HepG2 (cell line): Measurements from ENCODE around the gene TMCC1. TPM values are rescaled to one million over a fixed set of nuclear protein-coding genes. Genes with fewer than 3 reads are reported as not detected.

Experiments used
- BCL6 ChIP-seq: IDR thresholded peaks from 2 replicates; pipeline ENCODE4 v1.6.1; 2016; ENCODE audit warnings: missing genetic modification reagents, missing compliant biosample characterization
- E2F1 ChIP-seq: sonication (generic); formaldehyde crosslinking; IDR thresholded peaks from 2 replicates; pipeline ENCODE4 v1.5.0; 2020; ENCODE audit warnings: missing genetic modification reagents
- ETV6 ChIP-seq: sonication (generic); formaldehyde crosslinking; conservative IDR thresholded peaks from 2 replicates; pipeline ENCODE4 v1.4.0; 2020; ENCODE audit warnings: missing genetic modification reagents
- MAFK ChIP-seq, 2 experiments: IDR thresholded peaks in 1 of 2; conservative IDR thresholded peaks in 1 of 2; 2 replicates each; pipeline ENCODE4 v1.6.1; 2011; ENCODE audit warnings: improper control_type of control experiment in 2 of 2, low read length in 2 of 2
- MED8 ChIP-seq: sonication (generic); formaldehyde crosslinking; IDR thresholded peaks from 2 replicates; pipeline ENCODE4 v1.8.1; 2023; ENCODE audit warnings: mild to moderate bottlenecking, missing genetic modification reagents; ENCODE audit not compliant: insufficient replicate concordance
- RORA ChIP-seq: sonication (generic); formaldehyde crosslinking; IDR thresholded peaks from 2 replicates; pipeline ENCODE4 v1.5.0; 2020; ENCODE audit warnings: mild to moderate bottlenecking, missing genetic modification reagents, moderate library complexity
- SAP130 ChIP-seq: IDR thresholded peaks from 2 replicates; pipeline ENCODE4 v1.6.1; 2016; ENCODE audit warnings: low read depth
- TEAD3 ChIP-seq: optimal IDR thresholded peaks from 2 replicates; pipeline ENCODE3; 2016; ENCODE audit warnings: borderline replicate concordance
- ZBTB1 ChIP-seq: sonication (generic); formaldehyde crosslinking; IDR thresholded peaks from 2 replicates; pipeline ENCODE4 v1.4.0; 2020; ENCODE audit warnings: missing genetic modification reagents, borderline replicate concordance
- ZBTB4 ChIP-seq: sonication (generic); formaldehyde crosslinking; IDR thresholded peaks from 2 replicates; pipeline ENCODE4 v1.4.0; 2020; ENCODE audit warnings: missing genetic modification reagents, mild to moderate bottlenecking, borderline replicate concordance
- ZFP36 ChIP-seq: fragments of 150-350 bp; IDR thresholded peaks from 2 replicates; pipeline ENCODE4 v1.6.1; 2018; ENCODE audit warnings: borderline replicate concordance, low read length, low read depth; ENCODE audit not compliant: partially characterized antibody
- ZFP37 ChIP-seq: sonication (generic); formaldehyde crosslinking; IDR thresholded peaks from 2 replicates; pipeline ENCODE4 v1.4.0; 2020; ENCODE audit warnings: missing genetic modification reagents, borderline replicate concordance
- ZNF329 ChIP-seq: sonication (generic); formaldehyde crosslinking; IDR thresholded peaks from 2 replicates; pipeline ENCODE4 v1.9.0; 2021; ENCODE audit warnings: low read depth, mild to moderate bottlenecking, missing genetic modification reagents
- ZNF335 ChIP-seq: sonication (generic); formaldehyde crosslinking; IDR thresholded peaks from 2 replicates; pipeline ENCODE4 v1.4.0; 2020; ENCODE audit warnings: missing genetic modification reagents
- ZNF512B ChIP-seq: sonication (generic); formaldehyde crosslinking; IDR thresholded peaks from 2 replicates; pipeline ENCODE4 v1.5.1; 2020; ENCODE audit warnings: missing genetic modification reagents, mild to moderate bottlenecking, borderline replicate concordance
- ZSCAN12 ChIP-seq: sonication (generic); formaldehyde crosslinking; IDR thresholded peaks from 2 replicates; pipeline ENCODE4 v1.9.0; 2021; ENCODE audit warnings: mild to moderate bottlenecking, missing genetic modification reagents
- polyA plus RNA-seq, 8 experiments: library from polyadenylated mRNA; depleted of rRNA in 3 of 8; stranded (reverse) in 7 of 8; unstranded in 1 of 8; fragments of >200 nt; fragmentation: Illumina TruSeq in 4 of 8; extraction: Trizol in 4 of 8; gene quantifications; 2 replicates each; pipeline versions ENCODE4 v1.2.1 to v1.2.3, GENCODE V29; 2011 to 2016; ENCODE audit warnings: low read depth in 4 of 8, missing spikeins in 1 of 8, mixed read lengths in 1 of 8; ENCODE audit not compliant: insufficient read depth in 1 of 8
- total RNA-seq, 5 experiments: library from RNA; depleted of rRNA; stranded (reverse); fragments of >200 nt; fragmentation: Illumina TruSeq; extraction: Trizol; gene quantifications; 2 replicates each; pipeline ENCODE4 v1.2.3, GENCODE V29; 2016; ENCODE audit warnings: low read depth in 1 of 5
- TF ChIP-seq, protein P1 (sequence below): IDR thresholded peaks from 2 replicates; pipeline ENCODE4 v1.6.1; 2016
- TF ChIP-seq, protein P2 (sequence below): sonication (generic); formaldehyde crosslinking; IDR thresholded peaks from 2 replicates; pipeline ENCODE4 v1.5.0; 2020; ENCODE audit warnings: mild to moderate bottlenecking, missing genetic modification reagents

Gene TMCC1
- total and polyA plus RNA-seq, 2 of the 13 experiments (the other 11 are each of a cell fraction or from before 2014, with no cell fraction given): 12.1 to 264 TPM

- TF ChIP-seq MED8 (CRISPR knock-in tag) (no peak), BCL6 (no peak), ZSCAN12 (CRISPR knock-in tag) (no peak), ZBTB1 (CRISPR knock-in tag) (no peak), TEAD3 (peak; percentile 1), ZNF329 (CRISPR knock-in tag) (no peak; the same call in 1 of the 2 replicates), ETV6 (CRISPR knock-in tag) (no peak; the same call in 1 of the 2 replicates), RORA (CRISPR knock-in tag) (no peak), ZNF335 (CRISPR knock-in tag) (no peak), ZFP37 (no peak), SAP130 (CRISPR knock-in tag) (peak; percentile 56), E2F1 (CRISPR knock-in tag) (peak; percentile 15; the same call in 1 of the 2 replicates), ZNF512B (no peak; the same call in 1 of the 2 replicates), ZBTB4 (no peak), ZFP36 (no peak), MAFK (conservative IDR thresholded peaks at IDR 0.05 in 1 of 2, IDR thresholded peaks at IDR 0.05 in 1 of 2; ENCODE audit: low read length in 2 of 2) (no peak)
- TF ChIP-seq, protein P1, sequence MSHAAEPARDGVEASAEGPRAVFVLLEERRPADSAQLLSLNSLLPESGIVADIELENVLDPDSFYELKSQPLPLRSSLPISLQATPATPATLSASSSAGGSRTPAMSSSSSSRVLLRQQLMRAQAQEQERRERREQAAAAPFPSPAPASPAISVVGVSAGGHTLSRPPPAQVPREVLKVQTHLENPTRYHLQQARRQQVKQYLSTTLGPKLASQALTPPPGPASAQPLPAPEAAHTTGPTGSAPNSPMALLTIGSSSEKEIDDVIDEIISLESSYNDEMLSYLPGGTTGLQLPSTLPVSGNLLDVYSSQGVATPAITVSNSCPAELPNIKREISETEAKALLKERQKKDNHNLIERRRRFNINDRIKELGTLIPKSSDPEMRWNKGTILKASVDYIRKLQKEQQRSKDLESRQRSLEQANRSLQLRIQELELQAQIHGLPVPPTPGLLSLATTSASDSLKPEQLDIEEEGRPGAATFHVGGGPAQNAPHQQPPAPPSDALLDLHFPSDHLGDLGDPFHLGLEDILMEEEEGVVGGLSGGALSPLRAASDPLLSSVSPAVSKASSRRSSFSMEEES (CRISPR knock-in tag): no peak
- TF ChIP-seq, protein P2, sequence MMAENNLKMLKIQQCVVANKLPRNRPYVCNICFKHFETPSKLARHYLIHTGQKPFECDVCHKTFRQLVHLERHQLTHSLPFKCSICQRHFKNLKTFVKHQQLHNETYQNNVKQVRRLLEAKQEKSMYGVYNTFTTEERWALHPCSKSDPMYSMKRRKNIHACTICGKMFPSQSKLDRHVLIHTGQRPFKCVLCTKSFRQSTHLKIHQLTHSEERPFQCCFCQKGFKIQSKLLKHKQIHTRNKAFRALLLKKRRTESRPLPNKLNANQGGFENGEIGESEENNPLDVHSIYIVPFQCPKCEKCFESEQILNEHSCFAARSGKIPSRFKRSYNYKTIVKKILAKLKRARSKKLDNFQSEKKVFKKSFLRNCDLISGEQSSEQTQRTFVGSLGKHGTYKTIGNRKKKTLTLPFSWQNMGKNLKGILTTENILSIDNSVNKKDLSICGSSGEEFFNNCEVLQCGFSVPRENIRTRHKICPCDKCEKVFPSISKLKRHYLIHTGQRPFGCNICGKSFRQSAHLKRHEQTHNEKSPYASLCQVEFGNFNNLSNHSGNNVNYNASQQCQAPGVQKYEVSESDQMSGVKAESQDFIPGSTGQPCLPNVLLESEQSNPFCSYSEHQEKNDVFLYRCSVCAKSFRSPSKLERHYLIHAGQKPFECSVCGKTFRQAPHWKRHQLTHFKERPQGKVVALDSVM (CRISPR knock-in tag): peak; percentile 60
These were observed 266.0 kb downstream of the TMCC1 start (continued) for GRCh38 chr3:129627350-129628168.
